Caco-2 (cell line): ENCODE data around the gene SORBS2. TPM values are rescaled to one million over a fixed set of nuclear protein-coding genes. Genes with fewer than 3 reads are reported as not detected.

Source experiments
- BruUV-seq: library from RNA; stranded (reverse); fragments of 400-500 nt; replicated peaks from 2 replicates; lab custom pipeline; 2021; lab: Mats Ljungman, UMichigan
- CTCF ChIA-PET: fragments of 300-600 bp; sonication (Branson Sonifier 250); formaldehyde crosslinking; loops from one replicate; lab custom pipeline; 2022; ENCODE audit warnings: antibody characterized with exemption; lab: Charles Lee
- POLR2A ChIA-PET: fragments of 300-600 bp; sonication (Branson Sonifier 250); formaldehyde crosslinking; loops from one replicate; lab custom pipeline; 2022; ENCODE audit warnings: antibody characterized with exemption; lab: Charles Lee
- DNase-seq, 2 experiments: peaks; one replicate each; pipeline versions ENCODE4 v3.0.0 to v3.0.0-alpha.2; 2020 to 2022
- H3K27me3 ChIP-seq: replicated peaks from 2 replicates; pipeline ENCODE4 v1.6.0; 2011; ENCODE audit warnings: low read length; ENCODE audit not compliant: control insufficient read depth, insufficient read depth
- H3K36me3 ChIP-seq: 2 replicates; pipeline ENCODE4 v1.5.1; 2011; ENCODE audit warnings: low read length; ENCODE audit not compliant: control insufficient read depth, insufficient read depth
- H3K4me1 ChIP-seq: fragments of 250-450 bp; sonication (Bioruptor Pico); 2 replicates; pipeline ENCODE4 v1.5.1; 2020; ENCODE audit warnings: mild to moderate bottlenecking
- H3K4me3 ChIP-seq: 2 replicates; pipeline ENCODE4 v1.5.1; 2011; ENCODE audit warnings: low read depth, mild to moderate bottlenecking, control low read depth, low read length
- H3K9me3 ChIP-seq: fragments of 250-450 bp; sonication (Bioruptor Pico); 2 replicates; pipeline ENCODE4 v1.5.1; 2020; ENCODE audit warnings: mild to moderate bottlenecking, moderate library complexity
- H3K27ac Mint-ChIP-seq: one replicate; pipeline ENCODE4 v1.8.0; 2022; ENCODE audit warnings: mixed read lengths; ENCODE audit not compliant: unreplicated experiment
- H3K27me3 Mint-ChIP-seq: one replicate; pipeline ENCODE4 v1.8.0; 2022; ENCODE audit warnings: mixed read lengths; ENCODE audit not compliant: insufficient read depth, unreplicated experiment
- H3K36me3 Mint-ChIP-seq: one replicate; pipeline ENCODE4 v1.8.0; 2022; ENCODE audit warnings: mild to moderate bottlenecking, mixed read lengths; ENCODE audit not compliant: insufficient read depth, unreplicated experiment
- H3K4me1 Mint-ChIP-seq: one replicate; pipeline ENCODE4 v1.8.0; 2022; ENCODE audit warnings: low read depth, mixed read lengths; ENCODE audit not compliant: unreplicated experiment
- H3K4me3 Mint-ChIP-seq: one replicate; pipeline ENCODE4 v1.8.0; 2022; ENCODE audit warnings: mild to moderate bottlenecking, moderate library complexity, mixed read lengths; ENCODE audit not compliant: unreplicated experiment
- H3K9me3 Mint-ChIP-seq: one replicate; pipeline ENCODE4 v1.8.0; 2022; ENCODE audit warnings: mixed read lengths; ENCODE audit not compliant: unreplicated experiment
- CTCF ChIP-seq, 2 experiments: fragments of 200-600 bp in 1 of 2; IDR thresholded peaks; 1 replicate in 1 of 2; 2 replicates in 1 of 2; pipeline versions ENCODE4 v1.5.1 to v1.8.0; 2011 to 2022; ENCODE audit warnings: antibody characterized with exemption in 1 of 2, control low read depth in 1 of 2, inconsistent platforms in 1 of 2, low read depth in 1 of 2, low read length in 1 of 2, mild to moderate bottlenecking in 1 of 2, moderate library complexity in 1 of 2; ENCODE audit not compliant: insufficient read depth in 1 of 2, severe bottlenecking in 1 of 2, unreplicated experiment in 1 of 2
- intact Hi-C: fragments of 100-400 bp; cut with micrococcal nuclease; formaldehyde crosslinking; loops from one replicate; pipeline ENCODE4 v1.10.0; 2022; ENCODE audit not compliant: unreplicated experiment
- total RNA-seq: library from RNA; stranded (reverse); gene quantifications from 2 replicates; pipeline ENCODE4 v1.2.3, GENCODE V29; 2022

The SORBS2 gene
- total RNA-seq, 1 experiment from 2014 or later: 47.7 TPM

- no peak for DNase-seq
- no TSS peak for BruUV-seq
- TF ChIP-seq CTCF (IDR thresholded peaks at IDR 0.05; ENCODE audit: insufficient read depth in 1 of 2, low read depth in 1 of 2, low read length in 1 of 2, severe bottlenecking in 1 of 2, unreplicated experiment in 1 of 2): no peak
- no peaks in the 10 kb centered on the region for H3K27me3 Mint-ChIP-seq
- no peak overlapping the region for H3K4me3 Mint-ChIP-seq
- intact Hi-C loops: no loop called here
- ChIA-PET CTCF (no interaction called here), POLR2A (no interaction called here)
- H3K4me1 ChIP-seq: 0 out of 2 replicates have a peak, but pooled peaks cover 2% of the 10 kb centered on the region
- no peaks in the 10 kb centered on the region for H3K36me3 ChIP-seq
- peaks cover 16% of the 10 kb centered on the region for H3K9me3 Mint-ChIP-seq
- no peaks in the 10 kb centered on the region for H3K36me3 Mint-ChIP-seq
- no peaks in the 10 kb centered on the region for H3K27me3 ChIP-seq
- no peaks in the 10 kb centered on the region for H3K4me1 Mint-ChIP-seq
- peaks cover 14% of the 10 kb centered on the region; the same call in 1 of the 2 replicates for H3K9me3 ChIP-seq
- no peak overlapping the region for H3K4me3 ChIP-seq
- no peak overlapping the region for H3K27ac Mint-ChIP-seq
These were observed 41.8 kb upstream of the SORBS2 start for GRCh38 chr4:185853841-185854240.

- Mint-ChIP-seq H3K27ac (no peak overlapping the region), H3K4me1 (no peaks in the 10 kb centered on the region), H3K27me3 (no peaks in the 10 kb centered on the region), H3K36me3 (peaks cover 1% of the 10 kb centered on the region), H3K4me3 (no peak overlapping the region), H3K9me3 (peaks cover 12% of the 10 kb centered on the region)
- H3K9me3 ChIP-seq: peaks cover 14% of the 10 kb centered on the region; the same call in 1 of the 2 replicates
- no TSS peak for BruUV-seq
- H3K4me3 ChIP-seq: no peak overlapping the region
- peaks cover 2% of the 10 kb centered on the region; the same call in 1 of the 2 replicates for H3K4me1 ChIP-seq
- no peaks in the 10 kb centered on the region for H3K27me3 ChIP-seq
- no peak for TF ChIP-seq CTCF (IDR thresholded peaks at IDR 0.05; ENCODE audit: insufficient read depth in 1 of 2, low read depth in 1 of 2, low read length in 1 of 2, severe bottlenecking in 1 of 2, unreplicated experiment in 1 of 2)
- ChIA-PET CTCF (interaction anchor here (0.7 kb wide), 1 partner anchor 34 kb away, joined by 3 read pairs; no protein-coding TSS in a partner anchor), POLR2A (no interaction called here)
- no peaks in the 10 kb centered on the region for H3K36me3 ChIP-seq
- no peak for DNase-seq
- intact Hi-C loops: no loop called here
These were observed 41.0 kb upstream of the SORBS2 start for GRCh38 chr4:185852961-185853360.

- POLR2A ChIA-PET: no interaction called here
- no TSS peak for BruUV-seq
- H3K4me3 Mint-ChIP-seq: no peak overlapping the region
These were observed 37.9 kb upstream of the SORBS2 start for GRCh38 chr4:185849664-185850550.

More at GRCh38 chr4:185849664-185850550, 37.9 kb upstream of the SORBS2 start:
- H3K27ac Mint-ChIP-seq: no peak overlapping the region
- no peak overlapping the region for H3K4me3 ChIP-seq
- TF ChIP-seq CTCF (IDR thresholded peaks at IDR 0.05; ENCODE audit: insufficient read depth in 1 of 2, low read depth in 1 of 2, low read length in 1 of 2, severe bottlenecking in 1 of 2, unreplicated experiment in 1 of 2): no peak
- H3K4me1 Mint-ChIP-seq: peaks cover 13% of the 10 kb centered on the region
- no peak for DNase-seq
- H3K9me3 ChIP-seq: no peaks in the 10 kb centered on the region
- intact Hi-C loops: no loop called here
- H3K27me3 Mint-ChIP-seq: no peaks in the 10 kb centered on the region
- H3K36me3 Mint-ChIP-seq: peaks cover 5% of the 10 kb centered on the region
- H3K9me3 Mint-ChIP-seq: peaks cover 6% of the 10 kb centered on the region
- no peaks in the 10 kb centered on the region for H3K27me3 ChIP-seq
- H3K36me3 ChIP-seq: no peaks in the 10 kb centered on the region
- H3K4me1 ChIP-seq: peaks cover 9% of the 10 kb centered on the region
- CTCF ChIA-PET: no interaction called here
